Astrocyte of the cerebellum (primary cell): ENCODE results near the gene CCDC146.
"Not testable (repeated sequence)": the region's sequence is repeated elsewhere in the genome, so short reads cannot be mapped to it uniquely, and the experiment has no call there.

Source experiments
- DNase-seq: peaks from one replicate; pipeline ENCODE4 v3.0.0-alpha.2; 2011; ENCODE audit warnings: low read depth
- H3K4me3 ChIP-seq: 2 replicates; pipeline ENCODE4 v1.5.1; 2011; ENCODE audit warnings: mild to moderate bottlenecking, low read depth, low read length, moderate library complexity
- CTCF ChIP-seq: IDR thresholded peaks from 2 replicates; pipeline ENCODE4 v1.5.1; 2012; ENCODE audit warnings: low read length, low read depth, moderate library complexity, mild to moderate bottlenecking; ENCODE audit errors: missing control alignments
- in situ Hi-C: cut with HindIII; loops from 2 replicates; pipeline ENCODE4 v1.10.0; 2017; ENCODE audit warnings: low sequenced_read_pairs

The CCDC146 gene

GRCh38 chr7:77222819-77223218 is 100.4 kb downstream of the CCDC146 start:
- DNase-seq, result no peak
- in situ Hi-C loops, result no loop called here
- no peak for TF ChIP-seq CTCF
- no peak overlapping the region for H3K4me3 ChIP-seq

- no peak overlapping the region for H3K4me3 ChIP-seq
- in situ Hi-C loops, result no loop called here
- DNase-seq, result no peak
- TF ChIP-seq CTCF, result no peak
These were observed 100.8 kb downstream of the CCDC146 start for GRCh38 chr7:77223261-77223660.

- in situ Hi-C loops, result no loop called here
- H3K4me3 ChIP-seq, result no peak overlapping the region
- DNase-seq, result no peak
- TF ChIP-seq CTCF, result no peak
These were observed 104.0 kb downstream of the CCDC146 start for GRCh38 chr7:77226357-77226839.

GRCh38 chr7:77228795-77229194 is 106.4 kb downstream of the CCDC146 start:
- in situ Hi-C loops, DNase-seq, H3K4me3 ChIP-seq: not testable (repeated sequence)

- no peak for TF ChIP-seq CTCF
- in situ Hi-C loops, result no loop called here
- no peak for DNase-seq
- H3K4me3 ChIP-seq, result no peak overlapping the region
These were observed 110.1 kb downstream of the CCDC146 start for GRCh38 chr7:77232467-77232866.

- H3K4me3 ChIP-seq, result no peak overlapping the region
- in situ Hi-C loops, result no loop called here
- TF ChIP-seq CTCF, result no peak
- DNase-seq, result no peak
These were observed 112.9 kb downstream of the CCDC146 start for GRCh38 chr7:77235276-77235675.

- in situ Hi-C loops, result no loop called here
- no peak for TF ChIP-seq CTCF
- H3K4me3 ChIP-seq, result no peak overlapping the region
- DNase-seq, result no peak
These were observed 116.3 kb downstream of the CCDC146 start for GRCh38 chr7:77238703-77239136.
